GM12892 (cell line): Measurements from ENCODE around the gene PRM3.

ENCODE experiments used
- DNase-seq: peaks from one replicate; pipeline ENCODE4 v3.0.0; 2011; ENCODE audit not compliant: insufficient read length
- FAIRE-seq: peaks from 2 replicates; lab custom pipeline; 2011; peaks lifted over from hg19 to GRCh38; lab: Jason Lieb, UNC
- POLR2A ChIP-seq: IDR thresholded peaks from 2 replicates; pipeline ENCODE4 v1.6.1; 2011; ENCODE audit warnings: low read depth, low read length, control low read depth
- POLR2AphosphoS5 ChIP-seq: IDR thresholded peaks from 2 replicates; pipeline ENCODE4 v1.6.1; 2011; ENCODE audit warnings: low read depth, low read length, control low read depth
- TAF1 ChIP-seq: IDR thresholded peaks from 2 replicates; pipeline ENCODE4 v1.6.1; 2011; ENCODE audit warnings: low read depth, mild to moderate bottlenecking, control low read depth, low read length, borderline replicate concordance

Gene PRM3

GRCh38 chr16:11253995-11254912 is 19.2 kb downstream of the PRM3 start:
- no peak for DNase-seq
- FAIRE-seq = no peak
- no peak; the same call in 1 of the 2 replicates for TF ChIP-seq POLR2AphosphoS5
- peak; percentile 44; the same call in 1 of the 2 replicates for TF ChIP-seq POLR2A

- DNase-seq (no peak), FAIRE-seq (peak; percentile 36)
- TF ChIP-seq TAF1 = no peak
- TF ChIP-seq POLR2A = peak; percentile 55
- TF ChIP-seq POLR2AphosphoS5 = peak; percentile 72; the same call in 1 of the 2 replicates
Measured at GRCh38 chr16:11253009-11253994, 20.1 kb downstream of the PRM3 start.

- no peak for DNase-seq
- no peak for FAIRE-seq
- TF ChIP-seq TAF1 = no peak
- TF ChIP-seq POLR2A = peak; percentile 1; the same call in 1 of the 2 replicates
Measured at GRCh38 chr16:11252482-11252931, 20.9 kb downstream of the PRM3 start.

- DNase-seq (no peak), FAIRE-seq (no peak)
- TF ChIP-seq TAF1 = no peak
- TF ChIP-seq POLR2AphosphoS5 = peak; percentile 83; the same call in 1 of the 2 replicates
- TF ChIP-seq POLR2A = peak; percentile 66
Measured at GRCh38 chr16:11251525-11252481, 21.6 kb downstream of the PRM3 start.

GRCh38 chr16:11250786-11251524 is 22.5 kb downstream of the PRM3 start:
- no peak for TF ChIP-seq TAF1
- TF ChIP-seq POLR2AphosphoS5 = 0 out of 2 replicates have a peak, but pooled peaks have one; percentile 13
- FAIRE-seq = no peak
- DNase-seq = no peak

- DNase-seq = no peak
- TF ChIP-seq TAF1 (no peak), POLR2A (peak; percentile 68), POLR2AphosphoS5 (peak; percentile 71)
- no peak for FAIRE-seq
Measured at GRCh38 chr16:11250091-11250785, 23.2 kb downstream of the PRM3 start.

- no peak for TF ChIP-seq TAF1
- peak; percentile 54; the same call in 1 of the 2 replicates for TF ChIP-seq POLR2A
- TF ChIP-seq POLR2AphosphoS5 = no peak; the same call in 1 of the 2 replicates
- DNase-seq (no peak), FAIRE-seq (no peak)
Measured at GRCh38 chr16:11249233-11250061, 24.0 kb downstream of the PRM3 start.

GRCh38 chr16:11248133-11248532 is 25.3 kb downstream of the PRM3 start:
- DNase-seq (no peak), FAIRE-seq (peak; percentile 42)
- TF ChIP-seq POLR2AphosphoS5 (no peak), POLR2A (no peak), TAF1 (no peak)

- DNase-seq (no peak), FAIRE-seq (no peak)
- TF ChIP-seq TAF1 (no peak), POLR2AphosphoS5 (no peak), POLR2A (no peak)
Measured at GRCh38 chr16:11245988-11246387, 27.4 kb downstream of the PRM3 start.
